GM12892 (cell line): Measurements from ENCODE around the gene PODN.

Experiments
- DNase-seq: peaks from one replicate; pipeline ENCODE4 v3.0.0; 2011; ENCODE audit not compliant: insufficient read length
- FAIRE-seq: peaks from 2 replicates; lab custom pipeline; 2011; peaks lifted over from hg19 to GRCh38; lab: Jason Lieb, UNC
- POLR2A ChIP-seq: IDR thresholded peaks from 2 replicates; pipeline ENCODE4 v1.6.1; 2011; ENCODE audit warnings: low read depth, low read length, control low read depth
- POLR2AphosphoS5 ChIP-seq: IDR thresholded peaks from 2 replicates; pipeline ENCODE4 v1.6.1; 2011; ENCODE audit warnings: low read depth, low read length, control low read depth
- TAF1 ChIP-seq: IDR thresholded peaks from 2 replicates; pipeline ENCODE4 v1.6.1; 2011; ENCODE audit warnings: low read depth, mild to moderate bottlenecking, control low read depth, low read length, borderline replicate concordance

Gene PODN

GRCh38 chr1:53086491-53087070 lies 24.6 kb downstream of the PODN start:
- FAIRE-seq = no peak
- TF ChIP-seq TAF1 (no peak), POLR2A (no peak), POLR2AphosphoS5 (no peak)
- DNase-seq = no peak

DNA sequence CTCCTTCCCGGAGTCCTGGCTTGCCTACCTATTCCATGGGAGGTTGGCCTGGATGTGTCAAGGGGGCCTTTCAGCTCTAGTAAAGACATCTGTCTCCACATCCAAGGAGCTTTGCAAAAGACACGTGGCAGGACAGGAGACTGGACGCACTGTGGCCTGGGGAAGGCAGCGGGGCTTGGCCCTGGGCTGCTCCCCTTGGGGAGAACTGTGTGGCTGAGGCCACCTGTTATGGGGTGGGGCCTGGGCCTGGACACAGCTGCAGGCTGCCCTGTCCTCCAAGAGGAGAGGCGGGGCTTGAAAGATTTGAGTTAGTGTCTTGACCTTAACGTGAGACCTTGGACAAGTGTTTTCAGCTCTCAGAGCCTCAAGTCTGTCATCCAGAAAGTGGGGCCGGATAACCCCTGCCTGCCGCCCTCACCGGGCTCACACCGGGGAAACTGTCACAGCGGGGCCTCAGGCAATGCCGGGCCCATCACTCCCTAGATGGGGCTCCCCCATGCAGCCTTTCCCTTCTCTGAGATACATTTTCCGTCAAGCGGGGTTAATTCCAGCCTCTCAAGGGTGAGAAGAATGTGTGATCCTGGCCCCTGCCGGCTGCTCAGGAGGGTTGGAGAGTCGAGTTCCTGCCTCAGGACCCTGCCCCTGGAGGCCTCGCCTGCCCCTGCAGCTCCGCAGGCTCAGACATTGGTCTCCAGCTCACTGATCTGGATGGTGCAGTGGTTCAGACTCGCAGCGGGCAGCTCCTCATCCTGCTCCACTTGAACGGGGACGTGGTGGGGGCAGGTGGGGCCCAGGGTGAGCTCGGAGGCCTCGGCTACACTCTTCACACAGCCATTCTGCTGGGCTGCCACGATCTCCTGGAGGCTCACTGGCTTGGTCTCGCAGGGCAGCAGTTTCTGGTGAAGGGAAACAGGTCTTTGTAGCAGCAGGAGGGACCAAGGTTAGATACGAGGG lies 25.6 kb downstream of the PODN start:
- DNase-seq (no peak), FAIRE-seq (no peak)
- TF ChIP-seq TAF1 (no peak), POLR2AphosphoS5 (no peak), POLR2A (no peak)

- TF ChIP-seq POLR2A = no peak
- TF ChIP-seq POLR2AphosphoS5 = no peak
- TF ChIP-seq TAF1 = no peak
- FAIRE-seq = no peak
- no peak for DNase-seq
These were observed 26.7 kb downstream of the PODN start for GRCh38 chr1:53088616-53089300.

- no peak for FAIRE-seq
These were observed 27.6 kb downstream of the PODN start for GRCh38 chr1:53089478-53090226.

GRCh38 chr1:53090227-53091147 lies 28.5 kb downstream of the PODN start:
- FAIRE-seq = no peak

More at GRCh38 chr1:53089478-53090226, 27.6 kb downstream of the PODN start:
- no peak for DNase-seq
- no peak for TF ChIP-seq POLR2AphosphoS5
- TF ChIP-seq POLR2A = no peak
- TF ChIP-seq TAF1 = no peak

DNA sequence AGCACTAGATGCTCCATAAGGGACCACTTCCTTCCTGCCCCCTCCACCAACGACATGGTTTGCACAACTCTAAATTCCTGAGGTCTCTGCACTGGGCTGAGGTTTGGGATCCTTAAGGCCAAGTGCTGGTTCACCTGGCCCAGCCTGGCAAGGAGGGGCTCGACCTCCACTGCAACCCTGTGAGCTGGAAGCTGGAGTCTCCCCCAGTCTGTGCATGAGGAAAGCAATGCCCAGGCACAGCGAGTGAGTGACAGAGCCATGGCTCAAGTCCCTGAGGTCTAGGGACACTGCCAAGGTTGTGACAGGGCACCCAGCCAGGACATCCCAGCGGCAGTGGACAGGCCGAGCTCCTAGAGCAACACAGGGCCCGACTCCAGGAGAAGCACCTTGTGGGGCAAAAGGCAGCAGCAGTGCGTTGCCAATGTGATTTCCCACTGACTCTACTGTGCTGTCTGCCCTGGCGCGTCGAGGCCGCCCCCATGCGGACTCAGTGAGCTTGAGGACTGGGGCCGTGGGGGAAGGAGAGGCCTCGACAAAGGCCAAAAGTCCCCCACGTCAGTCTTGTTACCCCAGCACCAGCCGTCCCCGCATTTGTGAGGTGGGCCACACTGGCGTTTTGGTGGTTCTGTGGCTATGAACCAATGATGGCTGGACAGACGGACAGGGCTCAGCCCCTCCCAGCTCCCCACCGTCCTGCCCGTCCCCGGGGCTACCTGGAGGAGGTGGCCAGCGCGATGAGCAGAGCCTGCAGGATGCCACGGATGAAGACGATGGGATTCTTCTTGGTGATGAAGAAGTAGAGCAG lies 30.0 kb downstream of the PODN start:
- TF ChIP-seq POLR2A (no peak), TAF1 (no peak), POLR2AphosphoS5 (no peak)
- FAIRE-seq = no peak

More at GRCh38 chr1:53090227-53091147, 28.5 kb downstream of the PODN start:
- no peak for DNase-seq
- TF ChIP-seq POLR2A (no peak), POLR2AphosphoS5 (no peak), TAF1 (no peak)

GRCh38 chr1:53092659-53093450 lies 30.8 kb downstream of the PODN start:
- no peak for DNase-seq
- TF ChIP-seq POLR2AphosphoS5 (no peak), TAF1 (no peak), POLR2A (no peak)
- no peak for FAIRE-seq

More for the DNA sequence above, 30.0 kb downstream of the PODN start:
- no peak for DNase-seq

DNA sequence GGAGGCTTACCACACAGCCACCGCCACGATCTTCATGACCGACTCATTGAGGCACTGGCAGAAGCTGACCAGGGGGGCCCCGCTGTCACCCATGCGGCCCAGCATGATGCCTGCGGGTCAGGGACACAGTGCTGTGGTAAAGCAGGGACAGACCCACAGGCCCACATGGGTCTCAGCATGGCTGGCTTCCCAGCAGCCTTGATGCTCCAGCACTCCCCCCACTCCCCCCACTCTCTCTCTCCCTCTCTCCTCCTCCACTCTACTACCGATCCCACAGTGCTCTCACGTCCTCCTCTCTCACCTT lies 31.4 kb downstream of the PODN start:
- FAIRE-seq = no peak
- TF ChIP-seq POLR2A (no peak), POLR2AphosphoS5 (no peak), TAF1 (no peak)
- no peak for DNase-seq
